ENCODE measurements around the gene SLC35F3. TPM values are rescaled to one million over a fixed set of nuclear protein-coding genes. Genes with fewer than 3 reads are reported as not detected.
"Not testable (repeated sequence)": the region's sequence is repeated elsewhere in the genome, so short reads cannot be mapped to it uniquely, and the experiment has no call there.

The SLC35F3 gene
- total and polyA plus RNA-seq, 4 donors, result 0.01 to 0.37 (median 0.08) TPM; not detected in 1

GRCh38 chr1:234356615-234357269 is 452.3 kb downstream of the SLC35F3 start:
- peak; percentile 42 for DNase-seq (ENCODE audit: low spot score)
- not testable (repeated sequence) for H3K27me3 ChIP-seq (ENCODE audit: control insufficient read depth in 4 of 4, insufficient read depth in 4 of 4, low read length in 3 of 4); H3K4me1 ChIP-seq (ENCODE audit: control insufficient read depth in 4 of 4, insufficient read depth in 4 of 4, low read length in 3 of 4); H3K36me3 ChIP-seq (ENCODE audit: control insufficient read depth in 4 of 4, insufficient read depth in 3 of 4, low read depth in 1 of 4, low read length in 3 of 4); H3K27ac ChIP-seq (ENCODE audit: low read depth in 1 of 2, low read length in 2 of 2); H3K9me3 ChIP-seq (ENCODE audit: control insufficient read depth in 4 of 4, low read length in 3 of 4)
- 53% methylated on average over 35 of the region's 35 CpGs for WGBS
- TF ChIP-seq GABPA (IDR thresholded peaks at IDR 0.05 in 1 of 2, conservative IDR thresholded peaks at IDR 0.05 in 1 of 2) (peak in 1 of 2 donors; percentile 77), YY1 (IDR thresholded peaks at IDR 0.05) (peak; percentile 47), TAF1 (conservative IDR thresholded peaks at IDR 0.05) (peak; percentile 67)
- peak overlapping the region; percentile 49 to 60 (median 56) for H3K4me3 ChIP-seq (ENCODE audit: low read depth in 1 of 3, low read length in 3 of 3)
- H3K9ac ChIP-seq (ENCODE audit: low read depth in 1 of 2, low read length in 2 of 2), result peak overlapping the region in 1 of 2 donors; percentile 67

GRCh38 chr1:234357831-234358230 is 453.4 kb downstream of the SLC35F3 start:
- Histone ChIP-seq H3K36me3 (ENCODE audit: control insufficient read depth in 4 of 4, insufficient read depth in 3 of 4, low read depth in 1 of 4, low read length in 3 of 4) (no peaks in the 10 kb centered on the region), H3K9me3 (ENCODE audit: control insufficient read depth in 4 of 4, low read length in 3 of 4) (peaks cover 0 to 3% (median 0%) of the 10 kb centered on the region in 4 donors), H3K9ac (ENCODE audit: low read depth in 1 of 2, low read length in 2 of 2) (no peak overlapping the region), H3K27ac (ENCODE audit: low read depth in 1 of 2, low read length in 2 of 2) (no peak overlapping the region), H3K4me1 (ENCODE audit: control insufficient read depth in 4 of 4, insufficient read depth in 4 of 4, low read length in 3 of 4) (no peaks in the 10 kb centered on the region), H3K27me3 (ENCODE audit: control insufficient read depth in 4 of 4, insufficient read depth in 4 of 4, low read length in 3 of 4) (no peaks in the 10 kb centered on the region), H3K4me3 (ENCODE audit: low read depth in 1 of 3, low read length in 3 of 3) (no peak overlapping the region)
- no peak for DNase-seq (ENCODE audit: low spot score)
- TF ChIP-seq RAD21 (IDR thresholded peaks at IDR 0.05) (no peak), EGR1 (IDR thresholded peaks at IDR 0.05; ENCODE audit: low read depth in 2 of 2) (no peak), HNF4A (conservative IDR thresholded peaks at IDR 0.05) (no peak), ATF3 (IDR thresholded peaks at IDR 0.05) (no peak), TAF1 (conservative IDR thresholded peaks at IDR 0.05) (no peak)

- no peaks in the 10 kb centered on the region for H3K4me1 ChIP-seq (ENCODE audit: control insufficient read depth in 4 of 4, insufficient read depth in 4 of 4, low read length in 3 of 4)
- DNase-seq (ENCODE audit: low spot score), result no peak
- 88% methylated on average over 3 of the region's 3 CpGs for WGBS
- no peaks in the 10 kb centered on the region for H3K36me3 ChIP-seq (ENCODE audit: control insufficient read depth in 4 of 4, insufficient read depth in 3 of 4, low read depth in 1 of 4, low read length in 3 of 4)
- no peak overlapping the region for H3K4me3 ChIP-seq (ENCODE audit: low read depth in 1 of 3, low read length in 3 of 3)
- no peak for TF ChIP-seq HNF4A (conservative IDR thresholded peaks at IDR 0.05)
- no peak for TF ChIP-seq TAF1 (conservative IDR thresholded peaks at IDR 0.05)
- TF ChIP-seq ATF3 (IDR thresholded peaks at IDR 0.05), result no peak
- no peak for TF ChIP-seq JUND (IDR thresholded peaks at IDR 0.05)
- no peak for TF ChIP-seq NR2F2 (IDR thresholded peaks at IDR 0.05)
- no peak for TF ChIP-seq GABPA (IDR thresholded peaks at IDR 0.05 in 1 of 2, conservative IDR thresholded peaks at IDR 0.05 in 1 of 2)
- no peak for TF ChIP-seq EGR1 (IDR thresholded peaks at IDR 0.05; ENCODE audit: low read depth in 2 of 2)
- TF ChIP-seq SP1 (IDR thresholded peaks at IDR 0.05), result no peak
- no peak for TF ChIP-seq HNF4G (IDR thresholded peaks at IDR 0.05)
- TF ChIP-seq ZBTB33 (IDR thresholded peaks at IDR 0.05), result no peak
- no peak for TF ChIP-seq FOXA2 (IDR thresholded peaks at IDR 0.05)
- TF ChIP-seq REST (IDR thresholded peaks at IDR 0.05), result no peak
- no peak for TF ChIP-seq RAD21 (IDR thresholded peaks at IDR 0.05)
- no peak for TF ChIP-seq YY1 (IDR thresholded peaks at IDR 0.05)
- TF ChIP-seq CTCF (IDR thresholded peaks at IDR 0.05; ENCODE audit: low read depth, low read length, missing input control), result no peak
- no peak for TF ChIP-seq FOXA1 (IDR thresholded peaks at IDR 0.05)
- TF ChIP-seq MAX (IDR thresholded peaks at IDR 0.05), result no peak
- TF ChIP-seq RXRA (IDR thresholded peaks at IDR 0.05), result no peak
- no peaks in the 10 kb centered on the region for H3K27me3 ChIP-seq (ENCODE audit: control insufficient read depth in 4 of 4, insufficient read depth in 4 of 4, low read length in 3 of 4)
- H3K27ac ChIP-seq (ENCODE audit: low read depth in 1 of 2, low read length in 2 of 2), result no peak overlapping the region
- no peaks in the 10 kb centered on the region for H3K9me3 ChIP-seq (ENCODE audit: control insufficient read depth in 4 of 4, low read length in 3 of 4)
- H3K9ac ChIP-seq (ENCODE audit: low read depth in 1 of 2, low read length in 2 of 2), result no peak overlapping the region
Measured at GRCh38 chr1:234361102-234361603, 456.7 kb downstream of the SLC35F3 start.
